Activated naive CD4-positive, alpha-beta T cell treated with anti-CD3 and anti-CD28 coated beads, Interleukin-2, amount 50 U/mL, for 24 hours (primary cell): ENCODE data around the gene MTFMT.

Experiments
- H3K27ac Mint-ChIP-seq: one replicate; pipeline ENCODE4 v1.8.0; 2021; ENCODE audit warnings: mild to moderate bottlenecking, mixed read lengths
- H3K27me3 Mint-ChIP-seq: one replicate; pipeline ENCODE4 v1.8.0; 2021; ENCODE audit warnings: mixed read lengths
- H3K36me3 Mint-ChIP-seq: one replicate; pipeline ENCODE4 v1.8.0; 2021; ENCODE audit warnings: mixed read lengths
- H3K4me1 Mint-ChIP-seq: one replicate; pipeline ENCODE4 v1.8.0; 2021; ENCODE audit warnings: mixed read lengths
- H3K4me3 Mint-ChIP-seq: one replicate; pipeline ENCODE4 v1.8.0; 2021; ENCODE audit warnings: mild to moderate bottlenecking, mixed read lengths
- H3K9me3 Mint-ChIP-seq: one replicate; pipeline ENCODE4 v1.8.0; 2021; ENCODE audit warnings: mixed read lengths

The MTFMT gene

DNA sequence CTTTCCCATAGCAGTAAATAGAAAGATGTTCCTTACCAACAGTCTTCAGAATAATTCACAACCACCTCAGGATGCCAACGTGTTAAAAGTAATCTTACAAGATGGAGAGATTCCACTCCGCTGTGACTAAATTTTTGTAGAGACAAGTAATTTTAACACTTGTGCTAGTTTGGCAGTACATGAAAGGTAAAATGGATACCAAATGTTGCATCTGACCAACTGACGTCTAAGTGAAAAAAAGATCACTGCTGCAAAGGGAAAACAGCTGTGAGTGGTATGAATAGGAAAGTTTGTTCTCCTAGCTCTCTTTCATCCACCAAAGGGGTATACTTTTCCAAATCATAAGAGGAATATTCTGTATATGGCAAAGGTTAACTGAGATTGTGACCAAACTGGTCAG lies 42.3 kb downstream of the MTFMT start:
- peaks cover 54% of the 10 kb centered on the region for H3K4me1 Mint-ChIP-seq
- no peak overlapping the region for H3K27ac Mint-ChIP-seq
- no peaks in the 10 kb centered on the region for H3K27me3 Mint-ChIP-seq
- no peaks in the 10 kb centered on the region for H3K9me3 Mint-ChIP-seq
- H3K36me3 Mint-ChIP-seq: peaks cover 1% of the 10 kb centered on the region
- H3K4me3 Mint-ChIP-seq: peak overlapping the region; percentile 0

- peaks cover 1% of the 10 kb centered on the region for H3K36me3 Mint-ChIP-seq
- H3K4me1 Mint-ChIP-seq: peaks cover 50% of the 10 kb centered on the region
- no peaks in the 10 kb centered on the region for H3K9me3 Mint-ChIP-seq
- H3K27ac Mint-ChIP-seq: peak overlapping the region; percentile 23
- no peaks in the 10 kb centered on the region for H3K27me3 Mint-ChIP-seq
- H3K4me3 Mint-ChIP-seq: peak overlapping the region; percentile 26
These were observed 43.9 kb downstream of the MTFMT start for GRCh38 chr15:64985366-64986033.

- Mint-ChIP-seq H3K36me3 (peaks cover 5% of the 10 kb centered on the region), H3K4me1 (peaks cover 33% of the 10 kb centered on the region), H3K9me3 (no peaks in the 10 kb centered on the region), H3K4me3 (no peak overlapping the region), H3K27me3 (no peaks in the 10 kb centered on the region), H3K27ac (peak overlapping the region; percentile 8)
These were observed 47.0 kb downstream of the MTFMT start for GRCh38 chr15:64982472-64982871.

GRCh38 chr15:64981812-64982431 lies 47.5 kb downstream of the MTFMT start:
- Mint-ChIP-seq H3K27ac (peak overlapping the region; percentile 8), H3K4me1 (peaks cover 27% of the 10 kb centered on the region), H3K4me3 (no peak overlapping the region), H3K36me3 (peaks cover 5% of the 10 kb centered on the region), H3K27me3 (no peaks in the 10 kb centered on the region), H3K9me3 (no peaks in the 10 kb centered on the region)

DNA sequence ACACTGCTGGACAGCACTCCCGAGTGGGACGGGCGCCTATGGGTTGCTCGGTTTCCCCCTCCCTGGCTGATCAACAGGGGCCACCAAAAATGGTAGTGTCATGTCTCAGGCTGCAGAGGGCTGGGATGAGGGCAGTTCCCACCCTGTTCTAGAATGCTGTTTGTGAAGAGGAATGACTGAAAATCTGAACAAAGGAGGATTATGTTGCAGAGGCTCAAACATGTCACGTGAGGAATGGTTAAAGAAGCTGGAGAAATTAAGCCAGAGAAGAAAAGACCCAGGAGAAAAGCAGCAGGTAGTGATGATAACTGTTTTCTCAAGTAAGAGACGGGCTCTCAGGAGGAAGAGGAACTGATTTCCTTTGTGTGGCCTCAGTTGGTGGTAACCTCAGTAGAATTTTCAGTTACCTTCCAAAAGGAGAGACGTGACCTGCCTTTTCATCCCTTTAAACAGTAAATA lies 50.2 kb downstream of the MTFMT start:
- Mint-ChIP-seq H3K27me3 (no peaks in the 10 kb centered on the region), H3K4me3 (no peak overlapping the region), H3K36me3 (peaks cover 9% of the 10 kb centered on the region), H3K27ac (no peak overlapping the region), H3K4me1 (peaks cover 11% of the 10 kb centered on the region), H3K9me3 (no peaks in the 10 kb centered on the region)

- Mint-ChIP-seq H3K27ac (no peak overlapping the region), H3K36me3 (peaks cover 12% of the 10 kb centered on the region)
These were observed 54.0 kb downstream of the MTFMT start for GRCh38 chr15:64975390-64975789.

GRCh38 chr15:64970698-64971097 lies 58.7 kb downstream of the MTFMT start:
- H3K36me3 Mint-ChIP-seq: peaks cover 13% of the 10 kb centered on the region
- no peaks in the 10 kb centered on the region for H3K4me1 Mint-ChIP-seq
- H3K4me3 Mint-ChIP-seq: no peak overlapping the region
- H3K9me3 Mint-ChIP-seq: no peaks in the 10 kb centered on the region
- H3K27me3 Mint-ChIP-seq: no peaks in the 10 kb centered on the region
- no peak overlapping the region for H3K27ac Mint-ChIP-seq

More at GRCh38 chr15:64975390-64975789, 54.0 kb downstream of the MTFMT start:
- no peak overlapping the region for H3K4me3 Mint-ChIP-seq
- H3K9me3 Mint-ChIP-seq: no peaks in the 10 kb centered on the region
- peaks cover 6% of the 10 kb centered on the region for H3K4me1 Mint-ChIP-seq
- no peaks in the 10 kb centered on the region for H3K27me3 Mint-ChIP-seq

DNA sequence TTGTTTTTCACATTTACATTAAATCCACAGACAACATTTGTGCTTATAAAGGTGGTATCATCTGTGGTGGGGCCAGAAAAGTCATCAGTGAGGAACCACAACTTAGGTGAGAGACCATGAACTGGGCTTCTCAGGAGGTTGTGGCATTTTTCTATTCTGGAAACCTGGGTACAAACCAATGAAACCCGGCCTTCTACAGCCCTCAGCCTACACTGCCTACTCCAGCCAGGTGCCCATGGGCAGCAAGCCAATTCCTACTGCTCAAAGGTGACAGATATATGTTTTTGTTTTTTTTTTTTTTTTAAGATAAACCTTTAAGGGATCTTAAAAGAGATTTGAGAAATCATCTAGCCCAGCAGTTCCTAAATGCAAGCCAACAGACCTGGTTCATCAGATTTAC lies 60.0 kb downstream of the MTFMT start:
- no peak overlapping the region for H3K4me3 Mint-ChIP-seq
- H3K27me3 Mint-ChIP-seq: no peaks in the 10 kb centered on the region
- H3K9me3 Mint-ChIP-seq: no peaks in the 10 kb centered on the region
- peaks cover 11% of the 10 kb centered on the region for H3K36me3 Mint-ChIP-seq
- no peak overlapping the region for H3K27ac Mint-ChIP-seq
- H3K4me1 Mint-ChIP-seq: no peaks in the 10 kb centered on the region

- Mint-ChIP-seq H3K9me3 (no peaks in the 10 kb centered on the region), H3K4me1 (no peaks in the 10 kb centered on the region), H3K4me3 (no peak overlapping the region), H3K36me3 (peaks cover 25% of the 10 kb centered on the region), H3K27me3 (no peaks in the 10 kb centered on the region), H3K27ac (no peak overlapping the region)
These were observed 68.4 kb downstream of the MTFMT start for GRCh38 chr15:64961013-64961412.

- Mint-ChIP-seq H3K27ac (no peak overlapping the region), H3K9me3 (no peaks in the 10 kb centered on the region), H3K4me3 (no peak overlapping the region), H3K36me3 (peaks cover 28% of the 10 kb centered on the region), H3K4me1 (no peaks in the 10 kb centered on the region), H3K27me3 (no peaks in the 10 kb centered on the region)
These were observed 69.3 kb downstream of the MTFMT start for GRCh38 chr15:64960153-64960552.

GRCh38 chr15:64959128-64959527 lies 70.3 kb downstream of the MTFMT start:
- Mint-ChIP-seq H3K4me1 (peaks cover 10% of the 10 kb centered on the region), H3K36me3 (peaks cover 28% of the 10 kb centered on the region), H3K27ac (no peak overlapping the region), H3K9me3 (no peaks in the 10 kb centered on the region), H3K27me3 (no peaks in the 10 kb centered on the region), H3K4me3 (no peak overlapping the region)

DNA sequence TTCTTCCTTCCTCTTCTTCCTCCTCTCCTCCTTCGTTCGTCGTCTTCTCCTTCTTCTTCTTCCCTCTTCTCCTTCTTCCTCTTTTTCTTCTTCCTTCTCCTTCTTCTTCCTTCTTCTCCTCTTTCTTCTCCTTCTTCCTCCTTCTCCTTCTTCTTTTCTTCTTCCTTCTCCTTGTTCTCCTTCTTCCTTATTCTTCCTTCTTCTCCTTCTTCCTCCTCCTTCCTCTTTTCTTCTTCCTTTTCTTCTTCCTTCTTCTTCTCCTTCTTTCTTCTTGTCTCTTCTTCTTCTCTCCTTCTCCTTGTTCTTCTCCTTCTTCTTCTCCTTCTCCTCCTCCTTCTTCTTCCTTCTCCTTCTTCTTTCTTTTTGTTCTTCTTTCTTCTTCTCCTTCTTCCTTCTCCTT lies 75.0 kb downstream of the MTFMT start:
- Mint-ChIP-seq H3K4me3 (no peak overlapping the region), H3K27me3 (no peaks in the 10 kb centered on the region), H3K9me3 (no peaks in the 10 kb centered on the region), H3K4me1 (peaks cover 38% of the 10 kb centered on the region), H3K27ac (peak overlapping the region; percentile 92), H3K36me3 (peaks cover 16% of the 10 kb centered on the region)

- Mint-ChIP-seq H3K27ac (peak overlapping the region; percentile 86), H3K4me3 (no peak overlapping the region), H3K4me1 (peaks cover 38% of the 10 kb centered on the region), H3K36me3 (peaks cover 9% of the 10 kb centered on the region), H3K9me3 (no peaks in the 10 kb centered on the region), H3K27me3 (no peaks in the 10 kb centered on the region)
These were observed 77.5 kb downstream of the MTFMT start for GRCh38 chr15:64951777-64952418.
